IMR-90 (cell line): ENCODE results near the gene MIER1. TPM values are rescaled to one million over a fixed set of nuclear protein-coding genes. Genes with fewer than 3 reads are reported as not detected.

ENCODE experiments used
- ATAC-seq: fragments of 200-7000 bp; cut with Tn5 transposase; 2 replicates; pipeline ENCODE4 v1.9.1; 2020; ENCODE audit warnings: low read depth, mild to moderate bottlenecking, moderate library complexity
- Bru-seq: library from RNA; stranded (reverse); fragments of 400-500 nt; gene quantifications from one replicate; lab custom pipeline; 2021; lab: Mats Ljungman, UMichigan
- BruChase-seq, 2 experiments: library from RNA; stranded (reverse); fragments of 400-500 nt; gene quantifications; one replicate each; lab custom pipeline; 2021; lab: Mats Ljungman, UMichigan
- BruUV-seq: library from RNA; stranded (reverse); fragments of 400-500 nt; replicated peaks from 2 replicates; lab custom pipeline; 2021; lab: Mats Ljungman, UMichigan
- CTCF ChIA-PET: fragments of 300-600 bp; formaldehyde crosslinking; extraction: SDS; loops from one replicate; lab custom pipeline; 2021; ENCODE audit warnings: antibody characterized with exemption; lab: Yijun Ruan, JAX
- POLR2A ChIA-PET: fragments of 300-600 bp; sonication (Branson Sonifier 250); formaldehyde crosslinking; loops from one replicate; lab custom pipeline; 2022; ENCODE audit warnings: antibody characterized with exemption; ENCODE audit not compliant: unreplicated experiment; lab: Charles Lee
- DNase-seq: peaks from one replicate; pipeline ENCODE4 v3.0.0; 2013
- H2AFZ ChIP-seq: replicated peaks from 2 replicates; pipeline ENCODE3; 2013; ENCODE audit warnings: low read length, mild to moderate bottlenecking; ENCODE audit not compliant: poor library complexity
- H2AK5ac ChIP-seq: 2 replicates; pipeline ENCODE4 v1.6.1; 2013; ENCODE audit warnings: low read depth, low read length, inconsistent platforms
- H2AK9ac ChIP-seq: replicated peaks from 2 replicates; pipeline ENCODE3; 2013; ENCODE audit warnings: mild to moderate bottlenecking, low read depth, low read length, moderate library complexity; ENCODE audit not compliant: poor library complexity
- H2BK120ac ChIP-seq: 2 replicates; pipeline ENCODE4 v1.6.1; 2013; ENCODE audit warnings: low read depth, low read length, inconsistent platforms
- H2BK15ac ChIP-seq: 3 replicates; pipeline ENCODE4 v1.6.1; 2013; ENCODE audit warnings: low read depth, low read length, inconsistent platforms
- H2BK20ac ChIP-seq: 2 replicates; pipeline ENCODE4 v1.6.1; 2013; ENCODE audit warnings: low read depth, mild to moderate bottlenecking, inconsistent platforms, low read length, moderate library complexity
- H2BK5ac ChIP-seq: 2 replicates; pipeline ENCODE4 v1.6.1; 2013; ENCODE audit warnings: mild to moderate bottlenecking, low read depth, low read length, inconsistent platforms; ENCODE audit not compliant: poor library complexity, severe bottlenecking
- H3K14ac ChIP-seq: replicated peaks from 2 replicates; pipeline ENCODE4 v1.6.1; 2013; ENCODE audit warnings: low read depth, low read length, inconsistent platforms
- H3K18ac ChIP-seq: 2 replicates; pipeline ENCODE4 v1.6.1; 2013; ENCODE audit warnings: low read depth, low read length, control low read depth
- H3K23ac ChIP-seq: 2 replicates; pipeline ENCODE4 v1.6.1; 2013; ENCODE audit warnings: low read depth, low read length, inconsistent platforms
- H3K27ac ChIP-seq: 2 replicates; pipeline ENCODE4 v1.5.1; 2013; ENCODE audit warnings: mild to moderate bottlenecking, control low read depth, low read length; ENCODE audit not compliant: insufficient read depth
- H3K27me3 ChIP-seq: 2 replicates; pipeline ENCODE4 v1.6.1; 2013; ENCODE audit warnings: low read length; ENCODE audit not compliant: control insufficient read depth, insufficient read depth
- H3K36me3 ChIP-seq: 2 replicates; pipeline ENCODE4 v1.6.1; 2013; ENCODE audit warnings: low read length, mixed read lengths; ENCODE audit not compliant: control insufficient read depth, insufficient read depth
- H3K4ac ChIP-seq: 2 replicates; pipeline ENCODE4 v1.6.1; 2013; ENCODE audit warnings: low read depth, low read length, inconsistent platforms
- H3K4me1 ChIP-seq: 2 replicates; pipeline ENCODE4 v1.6.1; 2013; ENCODE audit warnings: low read length, mixed read lengths; ENCODE audit not compliant: control insufficient read depth, insufficient read depth
- H3K4me2 ChIP-seq: 2 replicates; pipeline ENCODE4 v1.6.1; 2013; ENCODE audit warnings: low read depth, mild to moderate bottlenecking, control low read depth, low read length, moderate library complexity
- H3K4me3 ChIP-seq: 2 replicates; pipeline ENCODE4 v1.5.1; 2013; ENCODE audit warnings: low read depth, mild to moderate bottlenecking, control low read depth, low read length, moderate library complexity; ENCODE audit not compliant: insufficient read depth
- H3K56ac ChIP-seq: 2 replicates; pipeline ENCODE4 v1.6.1; 2013; ENCODE audit warnings: low read length, inconsistent platforms; ENCODE audit not compliant: insufficient read depth; ENCODE audit errors: extremely low read depth
- H3K79me1 ChIP-seq, 2 experiments: 2 replicates each; pipeline ENCODE4 v1.6.1; 2013; ENCODE audit warnings: low read length in 2 of 2, inconsistent platforms in 1 of 2, low read depth in 1 of 2
- H3K9ac ChIP-seq: 2 replicates; pipeline ENCODE4 v1.6.1; 2013; ENCODE audit warnings: low read depth, low read length, control low read depth
- H3K9me1 ChIP-seq: 2 replicates; pipeline ENCODE4 v1.6.1; 2013; ENCODE audit warnings: low read length, inconsistent platforms; ENCODE audit not compliant: insufficient read depth
- H3K9me3 ChIP-seq: 2 replicates; pipeline ENCODE4 v1.6.1; 2013; ENCODE audit warnings: low read length; ENCODE audit not compliant: control insufficient read depth, insufficient read depth
- H4K20me1 ChIP-seq: 2 replicates; pipeline ENCODE4 v1.6.1; 2013; ENCODE audit warnings: low read length, inconsistent platforms; ENCODE audit not compliant: insufficient read depth
- H4K5ac ChIP-seq: 2 replicates; pipeline ENCODE4 v1.6.1; 2013; ENCODE audit warnings: mild to moderate bottlenecking, low read depth, low read length, control low read depth
- H4K8ac ChIP-seq, 2 experiments: 2 replicates each; pipeline ENCODE4 v1.6.1; 2013; ENCODE audit warnings: low read depth in 2 of 2, low read length in 2 of 2, control low read depth in 1 of 2, inconsistent platforms in 1 of 2
- H4K91ac ChIP-seq: 2 replicates; pipeline ENCODE4 v1.6.1; 2013; ENCODE audit warnings: low read depth, low read length, inconsistent platforms; ENCODE audit not compliant: insufficient read depth
- CHD1 ChIP-seq: IDR thresholded peaks from 2 replicates; pipeline ENCODE4 v1.6.1; 2012; ENCODE audit warnings: low read depth, low read length, improper control_type of control experiment
- MAFK ChIP-seq: IDR thresholded peaks from 2 replicates; pipeline ENCODE4 v1.6.1; 2012; ENCODE audit warnings: low read depth, low read length, improper control_type of control experiment
- MAZ ChIP-seq: IDR thresholded peaks from 2 replicates; pipeline ENCODE4 v1.6.1; 2012; ENCODE audit warnings: low read depth, mild to moderate bottlenecking, low read length, improper control_type of control experiment, moderate library complexity, borderline replicate concordance
- MXI1 ChIP-seq: IDR thresholded peaks from 2 replicates; pipeline ENCODE4 v1.6.1; 2012; ENCODE audit warnings: low read depth, mild to moderate bottlenecking, low read length, moderate library complexity, borderline replicate concordance
- NFE2L2 ChIP-seq: fragments of 150-350 bp; IDR thresholded peaks from 2 replicates; pipeline ENCODE4 v1.6.1; 2016; ENCODE audit warnings: low read depth, mild to moderate bottlenecking, low read length
- RAD21 ChIP-seq: IDR thresholded peaks from 2 replicates; pipeline ENCODE4 v1.6.1; 2012; ENCODE audit warnings: low read length, improper control_type of control experiment
- RCOR1 ChIP-seq: IDR thresholded peaks from 2 replicates; pipeline ENCODE4 v1.6.1; 2012; ENCODE audit warnings: mild to moderate bottlenecking, low read length, improper control_type of control experiment; ENCODE audit not compliant: insufficient replicate concordance
- RFX5 ChIP-seq: IDR thresholded peaks from 2 replicates; pipeline ENCODE4 v1.8.0; 2012; ENCODE audit warnings: low read depth, mild to moderate bottlenecking, low read length, moderate library complexity
- WGBS, 2 experiments: methylation state at CpG; one replicate each; pipeline versions ENCODE4 v1.1.5 to v1.1.7; 2013; ENCODE audit warnings: missing lambda C conversion rate in 2 of 2; ENCODE audit not compliant: insufficient read length in 1 of 2; ENCODE audit errors: extremely low coverage in 2 of 2; 5-methylcytosine and 5-hydroxymethylcytosine counted together
- dilution Hi-C: fragments of 300-500 bp; cut with HindIII; formaldehyde crosslinking; loops from one replicate; pipeline ENCODE4 v1.14.3; 2018; ENCODE audit warnings: low sequenced_read_pairs; ENCODE audit not compliant: unreplicated experiment
- in situ Hi-C: fragments of 300-500 bp; cut with MboI; formaldehyde crosslinking; loops from 3 replicates; pipeline ENCODE4 v1.14.3; 2019; ENCODE audit warnings: low sequenced_read_pairs, inconsistent platforms, mixed read lengths
- intact Hi-C: fragments of 100-400 bp; cut with micrococcal nuclease; formaldehyde crosslinking; loops from 2 replicates; pipeline ENCODE4 v1.10.0; 2022
- long read RNA-seq: library from polyadenylated mRNA; unstranded; transcript quantifications from one replicate; pipeline ENCODE4 v2.0.0, GENCODE V29; 2021; ENCODE audit not compliant: unreplicated experiment
- polyA plus RNA-seq, 3 experiments: library from polyadenylated mRNA; depleted of rRNA; stranded (reverse); fragments of >200 nt; gene quantifications; 2 replicates each; pipeline ENCODE4 v1.2.3, GENCODE V29; 2012; ENCODE audit warnings: low replicate concordance in 1 of 3
- total RNA-seq: library from RNA; depleted of rRNA; stranded (reverse); fragments of >200 nt; gene quantifications from 2 replicates; pipeline ENCODE4 v1.2.3, GENCODE V29; 2012; rRNA removed
- TF ChIP-seq, protein P1 (sequence below): fragments of 150-350 bp; IDR thresholded peaks from 2 replicates; pipeline ENCODE4 v1.6.1; 2017; ENCODE audit warnings: mild to moderate bottlenecking, antibody characterized with exemption, low read length, low read depth
- TF ChIP-seq, protein P2 (sequence below): conservative IDR thresholded peaks from 2 replicates; pipeline ENCODE4 v1.5.1; 2012; ENCODE audit warnings: mild to moderate bottlenecking, low read depth, low read length, improper control_type of control experiment

The MIER1 gene
- 11.5 and 32.2 TPM in 2 replicates for total RNA-seq
- polyA plus RNA-seq (2012; rRNA removed) = 4.6 and 5.0 TPM in 2 replicates
- polyA plus RNA-seq (2012; cell fraction: cytosol; rRNA removed) = 0.71 and 0.90 TPM in 2 replicates
- 0.57 and 4.7 TPM in 2 replicates for polyA plus RNA-seq (2012; cell fraction: nucleus; rRNA removed; ENCODE audit: low replicate concordance)
- percentile 92 among the genes with signal in this experiment for Bru-seq, nascent RNA
- percentile 77 among the genes with signal in this experiment for BruChase-seq, experiment 1, labeled RNA remaining after a 6-hour chase
- BruChase-seq, experiment 2, labeled RNA remaining after a 2-hour chase = percentile 89 among the genes with signal in this experiment
- long read RNA-seq, full-length matches to known transcripts = 10 of 15 reads
- long read RNA-seq, partial matches to known transcripts = 2 of 15 reads
- long read RNA-seq, other reads (novel, unspliced or antisense) = 3 of 15 reads

GRCh38 chr1:66924756-66925557 lies at the start of gene MIER1, which contains the start of gene DNAI4:
MIER1 (plus strand) TSS chr1:66924990; CDS start chr1:66925029, 39 bp downstream.
DNAI4 (minus strand) TSS chr1:66924856; CDS start chr1:66924831, 25 bp downstream.
- peak within 1 kb of the TSS; percentile 96 for H3K4ac ChIP-seq
- peak within 1 kb of the TSS; percentile 64 for H3K4me3 ChIP-seq
- peak within 1 kb of the TSS; percentile 25 to 100; a peak in 3 of 4 replicates for H4K8ac ChIP-seq
- peak within 1 kb of the TSS; percentile 70 for H2BK120ac ChIP-seq
- H3K27me3 ChIP-seq = no peaks in the 10 kb centered on the region
- peak within 1 kb of the TSS; percentile 35; the same call in 1 of the 3 replicates for H2BK15ac ChIP-seq
- peak within 1 kb of the TSS; percentile 63 for H2AK5ac ChIP-seq
- intact Hi-C loops (loop anchor here (5.0 kb wide), 1 partner anchor 158 kb away; no protein-coding TSS in a partner anchor), dilution Hi-C loops (no loop called here), in situ Hi-C loops (loop anchor here (25.0 kb wide), 2 partner anchors 388 to 1113 kb away; partner anchors contain the start of gene SGIP1)
- H4K20me1 ChIP-seq = peaks cover 4% of the 10 kb centered on the region
- no peaks in the 10 kb centered on the region for H3K4me1 ChIP-seq
- ATAC-seq (peak; percentile 96), DNase-seq (peak; percentile 98)
- WGBS, 2 experiments = 0% methylated on average over 15 of the region's 64 CpGs; no CpG with 5 or more reads in 1 of the 2 experiments
- peak within 1 kb of the TSS; percentile 94 for H4K91ac ChIP-seq
- H3K9ac ChIP-seq = peak within 1 kb of the TSS; percentile 85
- H3K14ac ChIP-seq = peak within 1 kb of the TSS; percentile 96
- H2BK5ac ChIP-seq = peak within 1 kb of the TSS; percentile 95
- peaks cover 13 to 34% of the 10 kb centered on the region in 2 experiments for H3K79me1 ChIP-seq
- peak within 1 kb of the TSS; percentile 100 for H2AFZ ChIP-seq
- H3K56ac ChIP-seq = peak within 1 kb of the TSS; percentile 89
- peak within 1 kb of the TSS; percentile 65 for H4K5ac ChIP-seq
- H3K18ac ChIP-seq = peak within 1 kb of the TSS; percentile 53
- H3K36me3 ChIP-seq = no peaks in the 10 kb centered on the region
- peak within 1 kb of the TSS; percentile 96 for H3K4me2 ChIP-seq
- TSS peak; percentile 40 for BruUV-seq
- peak within 1 kb of the TSS; percentile 92 for H2AK9ac ChIP-seq
- POLR2A ChIA-PET = interaction anchor here (0.6 to 1.1 kb wide), 5 partner anchors 18 to 171 kb away, joined by 3 to 8 read pairs (median 3); no protein-coding TSS in a partner anchor
- peak within 1 kb of the TSS; percentile 54; the same call in 1 of the 2 replicates for H2BK20ac ChIP-seq
- CTCF ChIA-PET = interaction anchor here (0.8 to 2.2 kb wide), 6 partner anchors 10 to 224 kb away, joined by 3 to 8 read pairs (median 3); no protein-coding TSS in a partner anchor
- H3K9me3 ChIP-seq = no peaks in the 10 kb centered on the region
- H3K27ac ChIP-seq = peak within 1 kb of the TSS; percentile 92
- no peaks in the 10 kb centered on the region for H3K9me1 ChIP-seq
- H3K23ac ChIP-seq = peak within 1 kb of the TSS; percentile 99
- TF ChIP-seq RFX5 (no peak), CHD1 (no peak), MAZ (peak; percentile 84), RAD21 (no peak), MAFK (no peak), MXI1 (peak; percentile 83), RCOR1 (no peak), NFE2L2 (no peak)
- TF ChIP-seq, protein P1, sequence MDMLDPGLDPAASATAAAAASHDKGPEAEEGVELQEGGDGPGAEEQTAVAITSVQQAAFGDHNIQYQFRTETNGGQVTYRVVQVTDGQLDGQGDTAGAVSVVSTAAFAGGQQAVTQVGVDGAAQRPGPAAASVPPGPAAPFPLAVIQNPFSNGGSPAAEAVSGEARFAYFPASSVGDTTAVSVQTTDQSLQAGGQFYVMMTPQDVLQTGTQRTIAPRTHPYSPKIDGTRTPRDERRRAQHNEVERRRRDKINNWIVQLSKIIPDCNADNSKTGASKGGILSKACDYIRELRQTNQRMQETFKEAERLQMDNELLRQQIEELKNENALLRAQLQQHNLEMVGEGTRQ = peak; percentile 62
- TF ChIP-seq, protein P2, sequence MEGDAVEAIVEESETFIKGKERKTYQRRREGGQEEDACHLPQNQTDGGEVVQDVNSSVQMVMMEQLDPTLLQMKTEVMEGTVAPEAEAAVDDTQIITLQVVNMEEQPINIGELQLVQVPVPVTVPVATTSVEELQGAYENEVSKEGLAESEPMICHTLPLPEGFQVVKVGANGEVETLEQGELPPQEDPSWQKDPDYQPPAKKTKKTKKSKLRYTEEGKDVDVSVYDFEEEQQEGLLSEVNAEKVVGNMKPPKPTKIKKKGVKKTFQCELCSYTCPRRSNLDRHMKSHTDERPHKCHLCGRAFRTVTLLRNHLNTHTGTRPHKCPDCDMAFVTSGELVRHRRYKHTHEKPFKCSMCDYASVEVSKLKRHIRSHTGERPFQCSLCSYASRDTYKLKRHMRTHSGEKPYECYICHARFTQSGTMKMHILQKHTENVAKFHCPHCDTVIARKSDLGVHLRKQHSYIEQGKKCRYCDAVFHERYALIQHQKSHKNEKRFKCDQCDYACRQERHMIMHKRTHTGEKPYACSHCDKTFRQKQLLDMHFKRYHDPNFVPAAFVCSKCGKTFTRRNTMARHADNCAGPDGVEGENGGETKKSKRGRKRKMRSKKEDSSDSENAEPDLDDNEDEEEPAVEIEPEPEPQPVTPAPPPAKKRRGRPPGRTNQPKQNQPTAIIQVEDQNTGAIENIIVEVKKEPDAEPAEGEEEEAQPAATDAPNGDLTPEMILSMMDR = peak; percentile 5; the same call in 1 of the 2 replicates
